T-cell (primary cell): ENCODE measurements around the gene MPZL2. TPM values are rescaled to one million over a fixed set of nuclear protein-coding genes. Genes with fewer than 3 reads are reported as not detected.
A peak's percentile ranks its signal among the peaks of the same experiment; 100 is the strongest.

ENCODE experiments used
- ATAC-seq, 4 experiments: fragments of 200-7000 bp in 3 of 4; fragments of 150-1000 bp in 1 of 4; cut with Tn5 transposase; replicated peaks in 1 of 4; 1 replicate in 3 of 4; 2 replicates in 1 of 4; pipeline ENCODE4 v1.10.0; 2021; ENCODE audit warnings: moderate library complexity in 3 of 4, mild to moderate bottlenecking in 2 of 4, moderate number of reproducible peaks in 1 of 4
- CTCF ChIA-PET, 2 donors: fragments of 300-600 bp; sonication (Branson Sonifier 250); formaldehyde crosslinking; loops; one replicate each; lab custom pipeline; 2022; ENCODE audit warnings: antibody characterized with exemption in 2 of 2; lab: Charles Lee
- POLR2A ChIA-PET, 2 donors: fragments of 300-600 bp; sonication (Branson Sonifier 250); formaldehyde crosslinking; loops; one replicate each; lab custom pipeline; 2022; ENCODE audit warnings: antibody characterized with exemption in 2 of 2; lab: Charles Lee
- DNase-seq, 35 experiments: peaks; one replicate each; pipeline versions ENCODE4 v3.0.0 to v3.0.0-alpha.2; 2013 to 2023
- H3K27ac ChIP-seq: one replicate; pipeline ENCODE4 v1.5.1; 2013; ENCODE audit warnings: low read length
- H3K27me3 ChIP-seq, 2 experiments: replicated peaks in 1 of 2; 1 replicate in 1 of 2; 2 replicates in 1 of 2; pipeline versions ENCODE4 v1.6.1 to v1.7.0; 2013; ENCODE audit warnings: low read length in 1 of 2, mixed read lengths in 1 of 2; ENCODE audit not compliant: control insufficient read depth in 2 of 2, insufficient read depth in 2 of 2; ENCODE audit errors: extremely low read depth in 1 of 2
- H3K36me3 ChIP-seq, 2 donors: 1 replicate in 1 of 2; 2 replicates in 1 of 2; pipeline versions ENCODE4 v1.6.1 to v1.7.0; 2013; ENCODE audit warnings: low read length in 1 of 2; ENCODE audit not compliant: control insufficient read depth in 2 of 2, insufficient read depth in 1 of 2; ENCODE audit errors: extremely low read depth in 1 of 2
- H3K4me1 ChIP-seq, 2 experiments: 1 replicate in 1 of 2; 2 replicates in 1 of 2; pipeline versions ENCODE4 v1.6.1 to v1.7.0; 2013; ENCODE audit warnings: low read length in 2 of 2, mixed read lengths in 1 of 2; ENCODE audit not compliant: insufficient read depth in 2 of 2, control insufficient read depth in 1 of 2; ENCODE audit errors: extremely low read depth in 1 of 2
- H3K4me3 ChIP-seq, 2 donors: 1 replicate in 1 of 2; 2 replicates in 1 of 2; pipeline versions ENCODE4 v1.5.1 to v1.7.0; 2013; ENCODE audit warnings: mild to moderate bottlenecking in 2 of 2, low read length in 1 of 2, moderate library complexity in 1 of 2; ENCODE audit not compliant: control insufficient read depth in 1 of 2; ENCODE audit errors: extremely low read depth in 1 of 2
- H3K9me3 ChIP-seq: 2 replicates; pipeline ENCODE4 v1.7.0; 2013
- H3K27ac Mint-ChIP-seq, 2 donors: one replicate each; pipeline ENCODE4 v1.8.0; 2020 to 2021; ENCODE audit warnings: mild to moderate bottlenecking in 2 of 2, mixed read lengths in 2 of 2
- H3K27me3 Mint-ChIP-seq, 2 donors: one replicate each; pipeline ENCODE4 v1.8.0; 2021 to 2022; ENCODE audit warnings: mixed read lengths in 2 of 2
- H3K36me3 Mint-ChIP-seq: one replicate; pipeline ENCODE4 v1.8.0; 2021; ENCODE audit warnings: mixed read lengths
- H3K4me1 Mint-ChIP-seq, 3 donors: one replicate each; pipeline ENCODE4 v1.8.0; 2020 to 2022; ENCODE audit warnings: mixed read lengths in 3 of 3, mild to moderate bottlenecking in 1 of 3
- H3K4me3 Mint-ChIP-seq, 3 donors: one replicate each; pipeline ENCODE4 v1.8.0; 2020 to 2022; ENCODE audit warnings: mild to moderate bottlenecking in 3 of 3, mixed read lengths in 3 of 3, moderate library complexity in 3 of 3
- H3K9me3 Mint-ChIP-seq, 3 donors: one replicate each; pipeline ENCODE4 v1.8.0; 2020 to 2022; ENCODE audit warnings: mixed read lengths in 3 of 3
- WGBS: methylation state at CpG from one replicate; pipeline ENCODE4 v1.1.5; 2013; ENCODE audit warnings: missing lambda C conversion rate; ENCODE audit not compliant: insufficient coverage; 5-methylcytosine and 5-hydroxymethylcytosine counted together
- total RNA-seq, 35 experiments: library from RNA in 6 of 35; stranded (reverse) in 6 of 35; fragments of 120-200 nt in 1 of 35; gene quantifications; one replicate each; pipeline versions ENCODE4 v1.2.1 to v1.2.4 and lab custom pipeline; 2013 to 2026

MPZL2 gene
- total RNA-seq, 5 donors from 2014 or later (not counting 1 experiment from before 2014, with no cell fraction given), result 0.85 to 5.6 (median 2.0) TPM

- H3K36me3 Mint-ChIP-seq, result no peaks in the 10 kb centered on the region
- no peak overlapping the region for H3K4me3 Mint-ChIP-seq
- no peaks in the 10 kb centered on the region for H3K9me3 ChIP-seq
- POLR2A ChIA-PET, result interaction anchor here in 1 of 2 donors (0.6 kb wide), 1 partner anchor 23 kb away, joined by 5 read pairs; no protein-coding TSS in a partner anchor
- peaks cover 17 to 28% (median 19%) of the 10 kb centered on the region in 3 donors for H3K4me1 Mint-ChIP-seq
- H3K27ac Mint-ChIP-seq, result no peak overlapping the region
- H3K9me3 Mint-ChIP-seq, result peaks cover 0 to 3% (median 0%) of the 10 kb centered on the region in 3 donors
- ATAC-seq (no peak), DNase-seq (no peak)
- no peaks in the 10 kb centered on the region for H3K27me3 Mint-ChIP-seq
- CTCF ChIA-PET, result interaction anchor here (0.7 to 4.1 kb wide), 5 partner anchors 15 to 93 kb away, joined by 4 to 27 read pairs (median 11); no protein-coding TSS in a partner anchor
- WGBS, result 89% methylated on average over 3 of the region's 9 CpGs
- H3K36me3 ChIP-seq, result no peaks in the 10 kb centered on the region
- no peak overlapping the region for H3K27ac ChIP-seq
- H3K4me3 ChIP-seq, result no peak overlapping the region
- H3K27me3 ChIP-seq, result no peaks in the 10 kb centered on the region
- peaks cover 0 to 11% of the 10 kb centered on the region in 2 experiments for H3K4me1 ChIP-seq
These were observed 27.5 kb upstream of the MPZL2 start for GRCh38 chr11:118291477-118292135.

GRCh38 chr11:118290923-118291322 lies 26.8 kb upstream of the MPZL2 start:
- no peaks in the 10 kb centered on the region for H3K9me3 ChIP-seq
- DNase-seq (peak in 18 of 35 experiments; percentile 8 to 74 (median 26)), ATAC-seq (peak; percentile 60 to 83 (median 70))
- peaks cover 0 to 3% (median 0%) of the 10 kb centered on the region in 3 donors for H3K9me3 Mint-ChIP-seq
- H3K27ac Mint-ChIP-seq, result no peak overlapping the region
- POLR2A ChIA-PET, result interaction anchor here in 1 of 2 donors (0.6 kb wide), 1 partner anchor 24 kb away, joined by 5 read pairs; no protein-coding TSS in a partner anchor
- CTCF ChIA-PET, result interaction anchor here (0.5 to 4.1 kb wide), 6 partner anchors 57 to 211 kb away, joined by 3 to 27 read pairs (median 4); no protein-coding TSS in a partner anchor
- H3K36me3 ChIP-seq, result no peaks in the 10 kb centered on the region
- H3K4me3 Mint-ChIP-seq, result no peak overlapping the region
- peaks cover 12 to 22% (median 14%) of the 10 kb centered on the region in 3 donors for H3K4me1 Mint-ChIP-seq
- no peak overlapping the region for H3K27ac ChIP-seq
- WGBS, result 28% methylated on average over 7 of the region's 9 CpGs
- H3K4me3 ChIP-seq, result no peak overlapping the region
- H3K4me1 ChIP-seq, result peaks cover 0 to 5% of the 10 kb centered on the region in 2 experiments
- H3K36me3 Mint-ChIP-seq, result no peaks in the 10 kb centered on the region
- no peaks in the 10 kb centered on the region for H3K27me3 ChIP-seq
- H3K27me3 Mint-ChIP-seq, result no peaks in the 10 kb centered on the region

DNA sequence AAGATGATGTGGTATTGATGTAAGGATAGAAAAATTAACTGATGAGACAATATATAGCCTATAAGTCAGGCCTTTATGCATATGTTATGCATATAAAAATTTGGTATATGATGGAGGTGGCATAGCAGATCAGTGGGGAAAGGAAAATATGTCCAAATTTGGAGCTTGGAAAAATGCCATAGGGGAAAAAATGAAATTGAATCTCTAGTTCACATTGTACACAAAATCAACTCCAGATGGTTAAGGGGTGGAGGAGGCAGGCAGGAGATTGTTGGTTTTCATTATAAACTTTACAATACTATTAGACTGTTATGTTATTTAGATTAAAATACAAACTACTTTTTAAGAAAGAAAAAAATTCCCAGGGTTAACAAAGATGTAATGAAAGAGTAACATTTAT lies 25.3 kb upstream of the MPZL2 start:
- Histone ChIP-seq H3K27ac (no peak overlapping the region), H3K36me3 (no peaks in the 10 kb centered on the region), H3K27me3 (no peaks in the 10 kb centered on the region), H3K4me1 (peaks cover 0 to 5% of the 10 kb centered on the region in 2 experiments), H3K4me3 (no peak overlapping the region), H3K9me3 (no peaks in the 10 kb centered on the region)
- ATAC-seq (no peak), DNase-seq (no peak)
- Mint-ChIP-seq H3K27ac (peak overlapping the region in 1 of 2 donors; percentile 20), H3K9me3 (peaks cover 0 to 3% (median 0%) of the 10 kb centered on the region in 3 donors), H3K4me1 (peaks cover 7 to 17% (median 14%) of the 10 kb centered on the region in 3 donors), H3K36me3 (no peaks in the 10 kb centered on the region), H3K4me3 (no peak overlapping the region), H3K27me3 (no peaks in the 10 kb centered on the region)
- POLR2A ChIA-PET, result interaction anchor here in 1 of 2 donors (0.7 to 1.0 kb wide), 2 partner anchors 24 to 91 kb away, joined by 3 read pairs; no protein-coding TSS in a partner anchor
- CTCF ChIA-PET, result interaction anchor here (0.7 to 4.1 kb wide), 4 partner anchors 10 to 91 kb away, joined by 3 to 27 read pairs (median 16); no protein-coding TSS in a partner anchor

GRCh38 chr11:118287006-118287405 lies 22.9 kb upstream of the MPZL2 start:
- no peaks in the 10 kb centered on the region for H3K27me3 ChIP-seq
- DNase-seq (no peak), ATAC-seq (peak in 1 of 4 experiments; percentile 35)
- H3K4me1 ChIP-seq, result peaks cover 0 to 8% of the 10 kb centered on the region in 2 experiments
- H3K27ac ChIP-seq, result no peak overlapping the region
- H3K9me3 Mint-ChIP-seq, result peaks cover 0 to 3% (median 0%) of the 10 kb centered on the region in 3 donors
- H3K4me3 Mint-ChIP-seq, result no peak overlapping the region
- H3K36me3 ChIP-seq, result no peaks in the 10 kb centered on the region
- H3K9me3 ChIP-seq, result no peaks in the 10 kb centered on the region
- no peak overlapping the region for H3K27ac Mint-ChIP-seq
- H3K4me3 ChIP-seq, result no peak overlapping the region
- CTCF ChIA-PET, result interaction anchor here (0.8 to 4.0 kb wide), 2 partner anchors 8 to 89 kb away, joined by 3 to 27 read pairs; no protein-coding TSS in a partner anchor
- WGBS, result no CpG with 5 or more reads among the region's 1 CpG
- POLR2A ChIA-PET, result no interaction called here
- H3K4me1 Mint-ChIP-seq, result peaks cover 9 to 33% (median 31%) of the 10 kb centered on the region in 3 donors
- no peaks in the 10 kb centered on the region for H3K36me3 Mint-ChIP-seq
- no peaks in the 10 kb centered on the region for H3K27me3 Mint-ChIP-seq

GRCh38 chr11:118286545-118286944 lies 22.4 kb upstream of the MPZL2 start:
- Histone ChIP-seq H3K36me3 (no peaks in the 10 kb centered on the region), H3K27me3 (no peaks in the 10 kb centered on the region), H3K27ac (no peak overlapping the region), H3K4me3 (no peak overlapping the region), H3K9me3 (no peaks in the 10 kb centered on the region), H3K4me1 (peaks cover 0 to 8% of the 10 kb centered on the region in 2 experiments)
- Mint-ChIP-seq H3K36me3 (no peaks in the 10 kb centered on the region), H3K27ac (no peak overlapping the region), H3K4me1 (peaks cover 10 to 37% (median 29%) of the 10 kb centered on the region in 3 donors), H3K4me3 (no peak overlapping the region), H3K27me3 (no peaks in the 10 kb centered on the region), H3K9me3 (peaks cover 0 to 3% (median 0%) of the 10 kb centered on the region in 3 donors)
- DNase-seq, result no peak
- no CpG with 5 or more reads among the region's 2 CpGs for WGBS
- CTCF ChIA-PET, result interaction anchor here (0.8 to 4.0 kb wide), 2 partner anchors 9 to 88 kb away, joined by 3 to 27 read pairs; no protein-coding TSS in a partner anchor
- POLR2A ChIA-PET, result interaction anchor here (0.6 kb wide), 4 partner anchors 60 to 964 kb away, joined by 3 to 5 read pairs (median 4); no protein-coding TSS in a partner anchor
- ATAC-seq, result no peak

DNA sequence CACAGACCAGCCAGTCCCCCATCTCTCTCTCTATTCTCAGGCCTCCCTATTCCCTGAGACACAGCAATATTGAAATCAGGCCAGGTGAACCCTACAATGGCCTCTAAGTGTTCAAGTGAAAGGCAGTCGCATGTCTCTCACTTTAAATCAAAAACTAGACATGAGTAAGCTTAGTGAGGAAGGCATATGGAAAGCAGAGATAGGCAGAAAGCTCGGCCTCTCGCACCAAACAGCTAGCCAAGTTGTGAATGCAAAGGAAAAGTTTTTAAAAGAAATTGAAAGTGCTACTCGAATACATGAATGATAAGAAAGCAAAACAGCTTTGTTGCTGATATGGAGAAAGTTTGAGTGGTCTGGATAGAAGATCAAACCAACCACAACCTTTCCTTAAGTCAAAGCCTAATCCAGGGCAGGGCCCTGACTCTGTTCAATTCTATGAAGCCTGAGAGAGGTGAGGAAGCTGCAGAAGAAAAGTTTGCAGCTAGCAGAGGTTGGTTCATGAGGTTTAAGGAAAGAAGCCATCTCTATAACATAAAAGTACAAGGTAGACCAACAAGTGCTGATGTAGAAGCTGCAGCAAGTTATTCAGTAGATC lies 19.8 kb upstream of the MPZL2 start:
- ATAC-seq, result peak; percentile 37 to 67 (median 58)
- Mint-ChIP-seq H3K27ac (peak overlapping the region in 1 of 2 donors; percentile 85), H3K27me3 (no peaks in the 10 kb centered on the region), H3K4me3 (peak overlapping the region in 1 of 3 donors; percentile 58), H3K4me1 (peaks cover 10 to 35% (median 28%) of the 10 kb centered on the region in 3 donors), H3K36me3 (no peaks in the 10 kb centered on the region), H3K9me3 (no peaks in the 10 kb centered on the region)
- Histone ChIP-seq H3K27ac (peak overlapping the region; percentile 50), H3K4me3 (no peak overlapping the region), H3K36me3 (no peaks in the 10 kb centered on the region), H3K27me3 (no peaks in the 10 kb centered on the region), H3K9me3 (no peaks in the 10 kb centered on the region), H3K4me1 (peaks cover 0 to 3% of the 10 kb centered on the region in 2 experiments)
- 0% methylated on average over 2 of the region's 4 CpGs for WGBS
- DNase-seq, result no peak
- ChIA-PET POLR2A (interaction anchor here in 1 of 2 donors (1.3 kb wide), 1 partner anchor 10 kb away, joined by 5 read pairs; no protein-coding TSS in a partner anchor), CTCF (interaction anchor here in 1 of 2 donors (0.6 to 0.8 kb wide), 3 partner anchors 18 to 85 kb away, joined by 3 to 4 read pairs (median 3); no protein-coding TSS in a partner anchor)
